ENCODE measurements around the gene FBXO42. TPM values are rescaled to one million over a fixed set of nuclear protein-coding genes. Genes with fewer than 3 reads are reported as not detected.

FBXO42 gene
- total and polyA plus RNA-seq, 2 of the 8 experiments (the other 6 are each of a cell fraction or from before 2014, with no cell fraction given) = 15.1 to 17.0 TPM

GRCh38 chr1:16199700-16200099 lies 152.6 kb downstream of the FBXO42 start:
- Histone ChIP-seq H4K91ac (replicated peaks; ENCODE audit: insufficient read length, low read length) (no peak overlapping the region), H2BK20ac (ENCODE audit: low read length) (no peak overlapping the region), H3K23me2 (ENCODE audit: low read depth, low read length) (no peaks in the 10 kb centered on the region), H3K36me3 (ENCODE audit: control insufficient read depth in 2 of 4, insufficient read depth in 4 of 4, low read length in 3 of 4) (peaks cover 13 to 37% (median 26%) of the 10 kb centered on the region in 4 experiments; a peak in 7 of 8 replicates), H3K4me3 (ENCODE audit: extremely low read depth in 1 of 4, insufficient read depth in 2 of 4, low read depth in 3 of 4, low read length in 4 of 4) (no peak overlapping the region), H3K4me2 (ENCODE audit: insufficient read depth in 1 of 2, low read depth in 2 of 2, low read length in 2 of 2) (no peak overlapping the region), H3K9me3 (ENCODE audit: insufficient read depth in 2 of 2, low read depth in 1 of 2, low read length in 1 of 2) (no peaks in the 10 kb centered on the region), H3K18ac (ENCODE audit: extremely low read depth, low read length) (no peak overlapping the region), H3K27ac (ENCODE audit: low read depth, low read length) (no peak overlapping the region), H2BK120ac (replicated peaks; ENCODE audit: low read depth, low read length) (no peak overlapping the region), H4K20me1 (replicated peaks in 1 of 2; ENCODE audit: control insufficient read depth in 1 of 2, insufficient read depth in 2 of 2, low read length in 2 of 2) (peaks cover 0 to 3% of the 10 kb centered on the region in 2 experiments), H3K4me1 (replicated peaks in 1 of 4; ENCODE audit: control insufficient read depth in 3 of 4, insufficient read depth in 4 of 4, low read length in 3 of 4) (no peaks in the 10 kb centered on the region), H3K79me1 (ENCODE audit: low read depth, low read length) (peaks cover 2% of the 10 kb centered on the region; the same call in 1 of the 2 replicates), H3K14ac (ENCODE audit: insufficient read length) (no peak overlapping the region), H4K8ac (ENCODE audit: extremely low read depth, insufficient read depth, low read length) (no peak overlapping the region), H2BK15ac (ENCODE audit: low read length) (no peak overlapping the region), H3K27me3 (replicated peaks in 1 of 4; ENCODE audit: control insufficient read depth in 3 of 4, extremely low read depth in 1 of 4, insufficient read depth in 3 of 4, low read length in 3 of 4) (no peaks in the 10 kb centered on the region), H2BK5ac (ENCODE audit: low read depth, low read length) (no peak overlapping the region), H4K5ac (ENCODE audit: insufficient read length, low read depth, low read length) (no peak overlapping the region), H3K23ac (ENCODE audit: insufficient read length) (no peak overlapping the region), H3K9ac (replicated peaks in 1 of 4; ENCODE audit: extremely low read depth in 1 of 4, low read depth in 3 of 4, low read length in 3 of 4) (no peak overlapping the region), H2AFZ (ENCODE audit: low read length) (no peak overlapping the region), H3K4ac (replicated peaks; ENCODE audit: insufficient read length, low read depth, low read length) (no peak overlapping the region), H2AK5ac (ENCODE audit: low read depth, low read length) (no peak overlapping the region), H3K56ac (replicated peaks; ENCODE audit: insufficient read length, low read depth, low read length) (no peak overlapping the region), H3K79me2 (ENCODE audit: control insufficient read depth in 1 of 2, insufficient read depth in 2 of 2, low read length in 2 of 2) (no peaks in the 10 kb centered on the region), H2BK12ac (ENCODE audit: low read depth, low read length) (no peak overlapping the region)
- FAIRE-seq (no peak), DNase-seq (ENCODE audit: low read depth in 1 of 2, low spot score in 2 of 2) (no peak)
- ChIA-PET POLR2A (ENCODE audit: partially characterized antibody) (interaction anchor here (0.8 to 2.0 kb wide), 10 partner anchors 8 to 53 kb away, joined by 3 to 10 read pairs (median 4); partner anchors contain the start of gene EPHA2), CTCF (ENCODE audit: partially characterized antibody) (interaction anchor here (0.6 to 7.6 kb wide), 9 partner anchors 10 to 434 kb away, joined by 3 to 45 read pairs (median 5); partner anchors contain the start of gene ARHGEF19)
- WGBS, 2 experiments (ENCODE audit: extremely low coverage in 1 of 2, insufficient coverage in 1 of 2, insufficient read length in 1 of 2, insufficient replicate concordance in 2 of 2, low coverage in 1 of 2, low lambda C conversion rate in 2 of 2, missing lambda C conversion rate in 1 of 2) = 80 to 100% methylated on average over 1 to 4 of the region's 4 CpGs
- no peak for TF ChIP-seq YY1 (IDR thresholded peaks at IDR 0.05; ENCODE audit: low read depth, low read length)
